T-cell (primary cell): Measurements from ENCODE around the gene RANBP17. TPM values are rescaled to one million over a fixed set of nuclear protein-coding genes. Genes with fewer than 3 reads are reported as not detected.
A peak's percentile ranks its signal among the peaks of the same experiment; 100 is the strongest.

Experiments used
- ATAC-seq, 4 experiments: fragments of 200-7000 bp in 3 of 4; fragments of 150-1000 bp in 1 of 4; cut with Tn5 transposase; replicated peaks in 1 of 4; 1 replicate in 3 of 4; 2 replicates in 1 of 4; pipeline ENCODE4 v1.10.0; 2021; ENCODE audit warnings: moderate library complexity in 3 of 4, mild to moderate bottlenecking in 2 of 4, moderate number of reproducible peaks in 1 of 4
- CTCF ChIA-PET, 2 donors: fragments of 300-600 bp; sonication (Branson Sonifier 250); formaldehyde crosslinking; loops; one replicate each; lab custom pipeline; 2022; ENCODE audit warnings: antibody characterized with exemption in 2 of 2; lab: Charles Lee
- POLR2A ChIA-PET, 2 donors: fragments of 300-600 bp; sonication (Branson Sonifier 250); formaldehyde crosslinking; loops; one replicate each; lab custom pipeline; 2022; ENCODE audit warnings: antibody characterized with exemption in 2 of 2; lab: Charles Lee
- DNase-seq, 35 experiments: peaks; one replicate each; pipeline versions ENCODE4 v3.0.0 to v3.0.0-alpha.2; 2013 to 2023
- H3K27ac ChIP-seq: one replicate; pipeline ENCODE4 v1.5.1; 2013; ENCODE audit warnings: low read length
- H3K27me3 ChIP-seq, 2 experiments: replicated peaks in 1 of 2; 1 replicate in 1 of 2; 2 replicates in 1 of 2; pipeline versions ENCODE4 v1.6.1 to v1.7.0; 2013; ENCODE audit warnings: low read length in 1 of 2, mixed read lengths in 1 of 2; ENCODE audit not compliant: control insufficient read depth in 2 of 2, insufficient read depth in 2 of 2; ENCODE audit errors: extremely low read depth in 1 of 2
- H3K36me3 ChIP-seq, 2 donors: 1 replicate in 1 of 2; 2 replicates in 1 of 2; pipeline versions ENCODE4 v1.6.1 to v1.7.0; 2013; ENCODE audit warnings: low read length in 1 of 2; ENCODE audit not compliant: control insufficient read depth in 2 of 2, insufficient read depth in 1 of 2; ENCODE audit errors: extremely low read depth in 1 of 2
- H3K4me1 ChIP-seq, 2 experiments: 1 replicate in 1 of 2; 2 replicates in 1 of 2; pipeline versions ENCODE4 v1.6.1 to v1.7.0; 2013; ENCODE audit warnings: low read length in 2 of 2, mixed read lengths in 1 of 2; ENCODE audit not compliant: insufficient read depth in 2 of 2, control insufficient read depth in 1 of 2; ENCODE audit errors: extremely low read depth in 1 of 2
- H3K4me3 ChIP-seq, 2 donors: 1 replicate in 1 of 2; 2 replicates in 1 of 2; pipeline versions ENCODE4 v1.5.1 to v1.7.0; 2013; ENCODE audit warnings: mild to moderate bottlenecking in 2 of 2, low read length in 1 of 2, moderate library complexity in 1 of 2; ENCODE audit not compliant: control insufficient read depth in 1 of 2; ENCODE audit errors: extremely low read depth in 1 of 2
- H3K9me3 ChIP-seq: 2 replicates; pipeline ENCODE4 v1.7.0; 2013
- H3K27ac Mint-ChIP-seq, 2 donors: one replicate each; pipeline ENCODE4 v1.8.0; 2020 to 2021; ENCODE audit warnings: mild to moderate bottlenecking in 2 of 2, mixed read lengths in 2 of 2
- H3K27me3 Mint-ChIP-seq, 2 donors: one replicate each; pipeline ENCODE4 v1.8.0; 2021 to 2022; ENCODE audit warnings: mixed read lengths in 2 of 2
- H3K36me3 Mint-ChIP-seq: one replicate; pipeline ENCODE4 v1.8.0; 2021; ENCODE audit warnings: mixed read lengths
- H3K4me1 Mint-ChIP-seq, 3 donors: one replicate each; pipeline ENCODE4 v1.8.0; 2020 to 2022; ENCODE audit warnings: mixed read lengths in 3 of 3, mild to moderate bottlenecking in 1 of 3
- H3K4me3 Mint-ChIP-seq, 3 donors: one replicate each; pipeline ENCODE4 v1.8.0; 2020 to 2022; ENCODE audit warnings: mild to moderate bottlenecking in 3 of 3, mixed read lengths in 3 of 3, moderate library complexity in 3 of 3
- H3K9me3 Mint-ChIP-seq, 3 donors: one replicate each; pipeline ENCODE4 v1.8.0; 2020 to 2022; ENCODE audit warnings: mixed read lengths in 3 of 3
- WGBS: methylation state at CpG from one replicate; pipeline ENCODE4 v1.1.5; 2013; ENCODE audit warnings: missing lambda C conversion rate; ENCODE audit not compliant: insufficient coverage; 5-methylcytosine and 5-hydroxymethylcytosine counted together
- total RNA-seq, 35 experiments: library from RNA in 6 of 35; stranded (reverse) in 6 of 35; fragments of 120-200 nt in 1 of 35; gene quantifications; one replicate each; pipeline versions ENCODE4 v1.2.1 to v1.2.4 and lab custom pipeline; 2013 to 2026

RANBP17 gene
- total RNA-seq, 5 donors from 2014 or later (not counting 1 experiment from before 2014, with no cell fraction given): 0.41 to 0.62 (median 0.58) TPM; not detected in 2

- ATAC-seq (no peak), DNase-seq (no peak)
- Mint-ChIP-seq H3K27ac (no peak overlapping the region), H3K4me1 (peaks cover 23 to 36% (median 28%) of the 10 kb centered on the region in 3 donors), H3K4me3 (peak overlapping the region in 1 of 3 donors; percentile 62), H3K36me3 (no peaks in the 10 kb centered on the region), H3K9me3 (no peaks in the 10 kb centered on the region), H3K27me3 (peaks cover 47 to 75% of the 10 kb centered on the region in 2 donors)
- POLR2A ChIA-PET: no interaction called here
- H3K27ac ChIP-seq: no peak overlapping the region
- CTCF ChIA-PET: no interaction called here
- H3K4me3 ChIP-seq: no peak overlapping the region
- WGBS: 9% methylated on average over 105 of the region's 106 CpGs
- H3K4me1 ChIP-seq: peaks cover 0 to 36% of the 10 kb centered on the region in 2 experiments
- no peaks in the 10 kb centered on the region for H3K9me3 ChIP-seq
- H3K36me3 ChIP-seq: no peaks in the 10 kb centered on the region
- H3K27me3 ChIP-seq: peaks cover 17 to 90% of the 10 kb centered on the region in 2 experiments
Observed at GRCh38 chr5:171309276-171310211, 447.7 kb downstream of the RANBP17 start.

DNA sequence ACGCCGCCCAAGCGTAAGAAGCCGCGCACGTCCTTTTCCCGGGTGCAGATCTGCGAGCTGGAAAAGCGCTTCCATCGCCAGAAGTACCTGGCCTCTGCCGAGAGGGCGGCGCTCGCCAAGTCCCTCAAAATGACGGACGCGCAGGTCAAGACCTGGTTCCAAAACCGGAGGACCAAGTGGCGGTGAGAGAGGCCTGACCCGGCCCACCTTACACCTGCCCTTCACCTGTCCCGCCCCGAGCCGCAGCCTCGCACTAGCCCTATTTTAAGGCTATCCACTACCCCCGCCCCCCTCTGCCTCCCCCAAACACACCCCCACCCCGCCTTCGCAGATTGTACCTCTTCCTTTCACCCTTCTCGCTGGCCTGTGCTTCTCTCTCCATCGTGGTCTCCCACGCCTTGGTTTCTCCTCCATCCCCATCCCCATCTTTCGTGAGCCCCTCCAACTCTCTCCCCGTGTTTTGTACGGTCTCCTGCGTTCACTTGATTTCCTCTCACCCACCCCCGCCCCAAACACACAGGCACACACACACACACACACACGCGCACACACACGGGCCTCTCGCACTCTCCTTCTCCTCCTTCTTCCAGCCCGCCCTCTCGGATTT, 448.5 kb downstream of the RANBP17 start:
- Mint-ChIP-seq H3K27me3 (peaks cover 41 to 75% of the 10 kb centered on the region in 2 donors), H3K4me3 (peak overlapping the region in 1 of 3 donors; percentile 62), H3K27ac (no peak overlapping the region), H3K36me3 (no peaks in the 10 kb centered on the region), H3K9me3 (no peaks in the 10 kb centered on the region), H3K4me1 (peaks cover 23 to 38% (median 28%) of the 10 kb centered on the region in 3 donors)
- H3K36me3 ChIP-seq: no peaks in the 10 kb centered on the region
- DNase-seq (no peak), ATAC-seq (no peak)
- ChIA-PET CTCF (no interaction called here), POLR2A (no interaction called here)
- peaks cover 17 to 90% of the 10 kb centered on the region in 2 experiments for H3K27me3 ChIP-seq
- 9% methylated on average over 35 of the region's 41 CpGs for WGBS
- H3K4me3 ChIP-seq: no peak overlapping the region
- H3K9me3 ChIP-seq: no peaks in the 10 kb centered on the region
- H3K4me1 ChIP-seq: peaks cover 0 to 40% of the 10 kb centered on the region in 2 experiments
- H3K27ac ChIP-seq: no peak overlapping the region

DNA sequence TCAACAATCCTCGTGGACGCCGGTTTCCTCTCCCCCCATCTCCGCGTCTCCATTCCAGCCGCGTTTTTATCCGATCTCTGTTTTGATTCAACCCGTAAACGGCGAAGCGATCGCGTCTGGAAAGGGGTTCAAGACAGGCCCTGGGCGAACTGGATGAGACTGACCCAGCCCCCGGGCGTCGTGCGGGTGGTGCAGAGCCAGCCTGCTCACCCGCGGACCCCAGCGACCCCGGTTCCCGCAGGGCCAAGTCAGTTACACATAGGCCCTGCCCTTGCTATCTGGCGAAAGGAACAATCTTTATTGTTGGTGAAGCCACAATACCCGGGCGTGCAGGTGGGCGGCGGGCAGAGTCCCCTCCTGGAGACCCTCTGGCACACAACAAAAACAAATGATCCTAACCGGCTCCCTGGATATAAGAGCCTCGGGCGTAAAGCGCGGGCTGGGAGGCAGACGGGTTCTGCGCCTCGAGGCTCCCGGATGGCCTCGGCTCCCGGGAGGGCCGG, 449.1 kb downstream of the RANBP17 start:
- Histone ChIP-seq H3K27me3 (peaks cover 17 to 93% of the 10 kb centered on the region in 2 experiments), H3K9me3 (no peaks in the 10 kb centered on the region), H3K4me3 (no peak overlapping the region), H3K4me1 (peaks cover 0 to 45% of the 10 kb centered on the region in 2 experiments), H3K36me3 (no peaks in the 10 kb centered on the region), H3K27ac (no peak overlapping the region)
- Mint-ChIP-seq H3K4me3 (peak overlapping the region in 1 of 3 donors; percentile 62), H3K36me3 (no peaks in the 10 kb centered on the region), H3K9me3 (no peaks in the 10 kb centered on the region), H3K27me3 (peaks cover 38 to 74% of the 10 kb centered on the region in 2 donors), H3K4me1 (peaks cover 24 to 39% (median 31%) of the 10 kb centered on the region in 3 donors), H3K27ac (no peak overlapping the region)
- no peak for DNase-seq
- WGBS: 7% methylated on average over 37 of the region's 41 CpGs
- POLR2A ChIA-PET: no interaction called here
- no peak for ATAC-seq
- CTCF ChIA-PET: no interaction called here

GRCh38 chr5:171311322-171312077, 449.7 kb downstream of the RANBP17 start:
- CTCF ChIA-PET: no interaction called here
- no peak overlapping the region for H3K4me3 ChIP-seq
- ATAC-seq (no peak), DNase-seq (peak in 1 of 35 experiments; percentile 6)
- peaks cover 12 to 95% of the 10 kb centered on the region in 2 experiments for H3K27me3 ChIP-seq
- no peaks in the 10 kb centered on the region for H3K9me3 ChIP-seq
- peak overlapping the region in 2 of 3 donors; percentile 13 to 65 for H3K4me3 Mint-ChIP-seq
- H3K9me3 Mint-ChIP-seq: no peaks in the 10 kb centered on the region
- H3K27ac Mint-ChIP-seq: no peak overlapping the region
- H3K27me3 Mint-ChIP-seq: peaks cover 36 to 74% of the 10 kb centered on the region in 2 donors
- WGBS: 2% methylated on average over 50 of the region's 74 CpGs
- no peak overlapping the region for H3K27ac ChIP-seq
- peaks cover 30 to 42% (median 36%) of the 10 kb centered on the region in 3 donors for H3K4me1 Mint-ChIP-seq
- POLR2A ChIA-PET: no interaction called here
- H3K4me1 ChIP-seq: peaks cover 0 to 50% of the 10 kb centered on the region in 2 experiments
- no peaks in the 10 kb centered on the region for H3K36me3 ChIP-seq
- no peaks in the 10 kb centered on the region for H3K36me3 Mint-ChIP-seq

- no peak overlapping the region for H3K27ac ChIP-seq
- H3K4me3 ChIP-seq: no peak overlapping the region
- Mint-ChIP-seq H3K27ac (no peak overlapping the region), H3K4me3 (peak overlapping the region; percentile 32 to 65 (median 60)), H3K9me3 (no peaks in the 10 kb centered on the region), H3K36me3 (no peaks in the 10 kb centered on the region), H3K4me1 (peaks cover 34 to 41% (median 35%) of the 10 kb centered on the region in 3 donors), H3K27me3 (peaks cover 40 to 74% of the 10 kb centered on the region in 2 donors)
- DNase-seq (no peak), ATAC-seq (no peak)
- H3K36me3 ChIP-seq: no peaks in the 10 kb centered on the region
- POLR2A ChIA-PET: no interaction called here
- H3K27me3 ChIP-seq: peaks cover 13 to 95% of the 10 kb centered on the region in 2 experiments
- WGBS: 6% methylated on average over 72 of the region's 74 CpGs
- no peaks in the 10 kb centered on the region for H3K9me3 ChIP-seq
- CTCF ChIA-PET: no interaction called here
- peaks cover 0 to 46% of the 10 kb centered on the region in 2 experiments for H3K4me1 ChIP-seq
Observed at GRCh38 chr5:171312129-171312974, 450.5 kb downstream of the RANBP17 start.
